Hindlimb muscle (tissue), 1 donor: Measurements from ENCODE around the gene TMEM120B. TPM values are rescaled to one million over a fixed set of nuclear protein-coding genes. Genes with fewer than 3 reads are reported as not detected.
"Not testable (repeated sequence)": the region's sequence is repeated elsewhere in the genome, so short reads cannot be mapped to it uniquely, and the experiment has no call there.

Experiments
- DNase-seq: peaks from one replicate; pipeline ENCODE4 v3.0.0-alpha.2; 2013
- polyA plus RNA-seq: library from polyadenylated mRNA; unstranded; fragments of 120-200 nt; gene quantifications from one replicate; pipeline ENCODE4 v1.2.1, GENCODE V29; 2013; ENCODE audit not compliant: insufficient read length

The TMEM120B gene
- polyA plus RNA-seq = 30.4 TPM

DNA sequence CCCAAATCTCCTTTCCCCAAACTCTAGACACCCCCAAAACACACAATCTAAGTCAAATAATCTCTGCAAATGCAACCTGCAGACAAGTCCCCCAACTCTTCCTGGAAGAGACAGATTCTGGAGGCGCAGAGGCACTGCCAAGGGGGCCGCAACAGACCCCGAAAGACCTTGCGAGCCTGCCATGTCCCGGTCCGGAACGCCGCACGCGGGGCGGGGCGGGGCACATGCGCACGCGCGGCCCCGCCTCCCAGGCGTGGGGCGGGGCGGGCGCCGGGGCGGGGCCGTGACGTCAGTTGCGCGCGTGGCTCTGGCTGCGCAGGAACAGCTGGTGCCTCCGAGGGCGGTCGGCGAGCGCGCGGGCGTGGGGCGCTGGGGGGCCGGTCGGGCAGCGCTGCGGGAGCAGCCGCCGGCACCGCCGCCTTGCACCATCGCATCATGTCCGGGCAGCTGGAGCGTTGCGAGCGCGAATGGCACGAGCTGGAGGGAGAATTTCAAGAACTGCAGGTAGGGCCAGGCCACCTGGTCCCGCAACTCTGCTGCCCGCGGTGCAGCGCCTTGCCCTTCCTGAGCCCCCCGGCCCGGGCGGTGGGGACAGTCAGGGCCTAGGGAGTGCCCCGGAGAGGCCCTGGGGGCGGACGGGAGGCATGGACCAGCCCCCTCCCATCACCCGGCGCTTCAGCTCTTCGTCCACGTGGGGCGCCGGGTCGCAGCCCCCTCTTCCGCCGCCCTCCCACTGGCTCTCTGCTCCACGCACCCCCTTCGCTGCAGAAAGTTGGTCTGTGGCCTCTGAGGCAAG, at the start of gene TMEM120B:
TMEM120B (plus strand) TSS at position 292 of the 796 bp plus-strand sequence; CDS start at position 436, 144 bp downstream.
- peak; percentile 81 for DNase-seq

DNA sequence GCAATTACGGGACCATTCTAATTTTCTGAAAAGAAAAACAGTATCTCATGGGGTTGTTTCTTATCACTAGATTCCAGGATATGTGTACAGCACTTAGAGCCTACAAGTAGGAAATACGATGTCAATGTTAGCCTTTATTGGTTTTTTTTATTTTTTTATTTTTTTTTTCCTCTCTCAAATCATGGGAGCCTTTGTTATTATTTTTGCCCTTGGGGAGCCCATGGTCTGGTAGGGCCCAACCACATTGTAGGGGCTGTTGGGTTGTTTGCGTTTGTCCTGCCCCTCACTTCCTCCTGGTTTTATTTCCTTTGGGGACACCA, 49.0 kb upstream of the TMEM120B start:
- DNase-seq = no peak

DNA sequence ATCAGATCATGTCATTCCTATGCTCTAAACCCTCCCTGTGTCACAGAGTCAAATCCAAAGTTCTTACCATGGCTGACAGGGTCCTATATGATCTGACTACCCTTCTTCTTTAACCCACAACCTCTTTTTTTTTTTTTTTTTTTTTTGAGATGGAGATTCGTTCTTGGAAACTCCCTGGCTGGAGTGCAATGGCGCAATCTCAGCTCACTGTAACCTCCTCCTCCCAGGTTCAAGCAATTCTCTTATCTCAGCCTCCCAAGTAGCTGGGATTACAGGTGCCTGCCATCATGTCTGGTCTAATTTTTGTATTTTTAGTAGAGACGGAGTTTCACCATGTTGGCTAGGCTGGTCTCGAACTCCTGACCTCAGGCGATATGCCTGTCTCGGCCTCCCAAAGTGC, 45.7 kb upstream of the TMEM120B start:
- DNase-seq = not testable (repeated sequence)

DNA sequence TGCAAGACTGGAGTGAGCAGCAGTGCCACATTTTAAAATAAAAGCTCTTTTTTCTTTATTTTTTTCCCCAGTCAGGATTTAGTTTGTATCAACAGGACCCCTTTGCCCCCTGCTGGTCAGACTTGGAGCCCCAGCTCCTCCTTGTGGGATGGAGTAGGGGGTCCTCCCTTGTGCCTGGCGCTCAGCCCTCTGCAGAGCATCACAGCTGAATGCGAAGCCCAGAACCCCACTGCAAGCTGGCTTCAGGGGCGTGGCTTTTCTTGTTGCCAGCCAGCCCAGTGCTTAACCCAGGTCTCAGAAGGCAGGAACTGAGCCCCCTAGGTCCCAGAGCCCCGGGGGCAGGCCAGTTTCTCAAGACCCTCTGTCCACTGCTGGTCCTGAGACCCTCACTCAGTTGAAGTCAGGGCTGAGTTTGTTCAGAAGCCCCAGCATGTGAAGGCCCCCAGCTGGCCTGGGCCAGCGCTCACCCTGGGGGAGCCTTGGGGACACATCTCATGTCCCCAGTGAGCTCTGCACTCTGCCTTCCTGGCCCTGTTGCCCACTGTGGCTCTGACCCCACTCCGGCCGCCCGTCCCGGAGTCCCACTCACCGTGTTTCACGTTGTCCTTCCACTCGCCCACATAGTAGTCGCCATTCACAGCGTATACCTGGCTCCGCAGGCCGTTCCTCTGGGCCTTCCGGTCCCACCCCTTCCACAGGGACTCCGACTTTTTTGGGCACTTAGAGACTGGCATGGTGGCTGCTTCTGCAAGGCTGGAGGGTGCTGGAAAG, 43.6 kb upstream of the TMEM120B start:
- peak; percentile 55 for DNase-seq

DNA sequence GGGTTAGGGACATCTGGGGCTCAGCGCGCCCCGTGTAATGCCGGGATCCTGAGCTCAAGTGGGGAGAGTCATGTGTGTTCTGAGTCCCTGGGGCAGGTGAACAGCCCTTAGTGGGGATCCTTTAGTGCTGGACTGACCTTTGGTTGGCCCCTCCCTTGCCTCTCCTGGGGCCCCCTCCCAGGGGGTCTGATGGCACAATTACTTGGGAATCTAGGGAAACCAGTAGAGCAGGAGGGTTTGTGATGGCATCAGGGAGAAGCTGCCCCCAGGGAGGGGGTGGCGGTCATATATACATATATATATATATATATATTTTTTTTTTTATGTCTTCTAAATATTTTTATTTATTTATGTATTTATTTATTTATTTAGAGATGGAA, 43.0 kb upstream of the TMEM120B start, which contains the start of gene MORN3:
MORN3 (minus strand) TSS at position 134 of the 380 bp plus-strand sequence. CDS start 171 bp downstream, outside the sequence.
- no peak for DNase-seq

DNA sequence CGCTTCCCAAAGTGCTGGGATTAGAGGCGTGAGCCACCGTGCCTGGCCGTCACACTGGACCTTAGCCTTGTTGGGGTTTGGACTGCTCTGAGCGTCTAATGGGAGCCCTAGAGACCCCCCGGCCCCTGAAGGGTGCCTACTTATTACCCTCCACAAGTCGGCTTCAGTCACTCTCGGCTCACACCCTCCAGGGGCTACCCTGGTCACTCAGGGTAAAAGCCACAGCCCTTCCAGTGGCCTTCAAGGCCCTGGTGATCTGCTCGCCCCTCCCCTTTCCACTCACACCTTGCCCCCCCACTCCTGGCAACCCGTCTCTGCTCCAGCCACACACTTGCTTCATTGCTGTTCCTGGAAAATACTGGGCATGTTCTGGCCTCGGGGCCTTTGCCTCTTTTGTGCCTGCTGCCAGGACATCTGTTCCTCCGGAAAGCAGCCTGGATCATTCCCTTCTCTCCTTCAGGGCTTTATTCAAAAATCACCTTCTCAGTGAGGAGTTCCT, 39.5 kb upstream of the TMEM120B start:
- DNase-seq = peak; percentile 68

DNA sequence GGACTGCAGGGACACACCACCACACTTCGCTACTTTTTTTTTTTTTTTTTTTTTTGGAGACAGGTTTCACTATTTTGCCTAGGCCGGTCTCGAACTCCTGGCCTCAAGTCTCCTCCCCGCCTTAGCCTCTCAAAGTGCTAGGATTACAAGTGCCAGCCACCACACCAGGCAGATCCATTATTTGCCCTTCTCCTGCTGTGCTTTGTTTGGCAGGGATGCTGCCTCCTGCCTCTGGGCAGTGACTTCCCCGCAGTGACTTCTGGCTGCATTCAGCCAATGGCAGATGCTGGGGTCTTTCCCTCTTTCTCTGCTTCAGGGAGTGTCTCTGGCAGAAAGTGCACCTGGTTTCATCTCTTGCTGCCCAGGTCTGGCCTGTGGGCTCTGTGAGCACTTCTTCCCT, 36.4 kb upstream of the TMEM120B start:
- no peak for DNase-seq

DNA sequence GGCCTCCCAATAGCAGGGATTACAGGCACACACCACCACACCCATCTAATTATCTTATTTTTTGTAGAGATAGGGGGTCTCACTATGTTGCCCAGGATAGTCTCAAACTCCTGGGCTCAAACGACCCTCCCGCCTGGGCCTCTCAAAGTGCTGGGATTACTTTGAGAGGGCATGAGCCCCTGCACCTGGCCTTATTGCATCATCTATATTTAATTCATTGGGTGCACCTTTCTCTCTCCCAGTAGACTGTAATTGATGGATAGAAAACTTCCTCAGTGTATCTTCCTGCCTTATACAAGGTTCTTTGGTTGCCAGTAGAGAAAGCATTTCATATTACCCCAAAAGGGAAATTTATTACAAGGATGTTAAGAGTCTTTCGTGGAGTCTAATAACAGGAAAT, 34.2 kb upstream of the TMEM120B start:
- DNase-seq = no peak

DNA sequence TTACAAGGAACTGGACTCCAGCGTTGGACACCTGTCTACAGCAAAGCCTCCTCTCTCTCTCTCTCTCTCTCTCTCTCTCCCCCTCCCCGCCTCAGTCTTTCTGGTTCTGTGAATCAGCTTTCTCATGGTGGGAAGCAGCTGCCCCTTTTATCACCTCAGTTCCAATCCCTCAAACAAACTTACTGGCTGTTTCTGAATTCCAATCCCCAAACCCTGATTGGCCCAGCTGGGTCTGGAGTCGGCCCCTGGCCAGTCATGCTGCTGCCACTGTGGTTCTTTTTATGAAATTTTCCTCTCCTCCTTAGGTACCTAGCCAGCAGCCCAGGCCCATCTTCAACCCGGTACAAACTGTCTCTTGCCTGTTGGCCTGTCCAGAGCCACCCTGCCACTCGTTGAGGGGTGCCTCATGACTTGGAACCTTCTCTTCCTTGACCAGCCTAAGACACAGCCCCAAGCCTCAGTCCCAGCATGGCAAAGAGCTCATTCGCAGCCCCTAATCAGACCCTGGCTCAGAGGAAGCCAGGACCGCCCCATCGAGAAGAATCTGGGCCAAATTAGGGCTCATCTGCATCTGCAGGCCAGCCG, 33.7 kb upstream of the TMEM120B start:
- DNase-seq = no peak

DNA sequence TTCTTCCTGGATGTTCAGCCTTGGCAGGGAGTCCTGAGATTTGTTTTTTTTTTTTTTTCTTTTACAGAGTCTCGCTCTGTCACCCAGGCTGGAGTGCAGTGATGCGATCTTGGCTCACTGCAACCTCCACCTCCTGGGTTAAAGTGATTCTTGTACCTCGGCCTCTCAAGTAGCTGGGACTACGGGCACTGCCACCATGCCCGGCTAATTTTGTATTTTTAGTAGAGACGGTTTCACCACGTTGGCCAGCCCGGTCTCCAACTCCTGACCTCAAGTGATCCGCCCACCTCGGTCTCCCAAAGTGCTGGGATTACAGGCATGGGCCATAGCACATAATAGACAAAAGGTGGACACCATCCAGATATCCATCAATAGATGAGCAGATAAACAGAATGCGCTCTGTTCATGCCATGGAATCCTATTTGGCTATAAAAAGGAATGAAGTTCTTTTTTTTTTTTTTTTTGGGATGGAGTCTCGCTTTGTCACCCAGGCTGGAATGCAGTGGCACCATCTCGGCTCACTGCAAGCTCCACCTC, 32.8 kb upstream of the TMEM120B start:
- not testable (repeated sequence) for DNase-seq

DNA sequence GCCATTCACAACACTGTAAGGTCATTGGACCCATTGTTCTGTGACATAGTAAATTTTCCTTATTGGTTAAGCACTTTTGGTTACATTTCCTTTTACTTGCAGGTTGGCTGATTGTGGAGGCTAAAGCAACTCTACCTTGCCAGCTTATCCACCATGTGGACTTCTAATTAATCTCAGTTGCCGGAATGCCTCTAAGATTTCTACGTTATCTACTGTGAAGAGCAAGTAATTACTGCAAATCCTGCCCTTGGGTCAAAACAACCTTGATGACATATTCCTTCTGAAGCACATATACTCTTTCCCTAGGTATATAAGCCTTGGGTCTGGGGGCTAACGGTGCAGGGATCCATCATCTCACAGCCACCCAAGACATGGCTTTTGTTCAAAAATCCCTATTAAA, 23.6 kb upstream of the TMEM120B start:
- DNase-seq = no peak

DNA sequence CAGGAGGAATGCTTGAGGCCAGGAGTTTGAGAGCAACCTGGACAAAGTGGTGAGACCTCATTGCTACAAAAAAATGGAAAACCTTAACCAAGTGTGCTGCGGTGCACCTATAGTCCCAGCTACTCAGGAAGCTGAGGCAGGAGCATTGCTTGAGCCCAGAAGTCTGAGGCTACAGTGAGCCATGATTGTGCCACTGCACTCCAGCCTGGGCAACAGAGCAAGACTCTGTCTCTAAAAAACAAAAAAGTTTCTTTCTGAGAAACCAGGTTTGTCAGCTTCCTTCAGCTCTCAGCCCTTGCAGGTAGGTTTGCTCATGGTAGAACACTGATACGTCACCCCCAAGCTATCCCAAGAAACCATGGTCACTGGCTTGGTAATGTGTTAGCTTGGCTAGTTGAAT, 23.1 kb upstream of the TMEM120B start:
- no peak for DNase-seq

DNA sequence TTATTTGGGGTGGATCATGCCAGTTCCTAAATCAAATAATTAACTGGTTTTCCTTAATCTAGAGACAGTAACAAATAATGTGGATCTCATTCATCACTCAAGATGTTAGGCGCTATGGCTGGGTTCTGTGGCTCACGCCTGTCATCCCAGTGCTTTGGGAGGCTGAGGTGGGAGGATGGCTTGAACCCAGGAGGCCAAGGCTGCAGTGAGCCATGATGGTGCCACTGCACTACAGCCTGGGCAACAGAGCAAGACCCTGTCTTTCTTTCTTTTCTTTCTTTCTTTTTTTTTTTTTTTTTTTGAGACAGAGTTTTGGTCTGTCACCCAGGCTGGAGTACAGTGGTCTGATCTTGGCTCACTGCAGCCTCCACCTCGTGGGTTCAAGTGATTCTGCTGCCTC, 19.8 kb upstream of the TMEM120B start:
- DNase-seq = not testable (repeated sequence)

DNA sequence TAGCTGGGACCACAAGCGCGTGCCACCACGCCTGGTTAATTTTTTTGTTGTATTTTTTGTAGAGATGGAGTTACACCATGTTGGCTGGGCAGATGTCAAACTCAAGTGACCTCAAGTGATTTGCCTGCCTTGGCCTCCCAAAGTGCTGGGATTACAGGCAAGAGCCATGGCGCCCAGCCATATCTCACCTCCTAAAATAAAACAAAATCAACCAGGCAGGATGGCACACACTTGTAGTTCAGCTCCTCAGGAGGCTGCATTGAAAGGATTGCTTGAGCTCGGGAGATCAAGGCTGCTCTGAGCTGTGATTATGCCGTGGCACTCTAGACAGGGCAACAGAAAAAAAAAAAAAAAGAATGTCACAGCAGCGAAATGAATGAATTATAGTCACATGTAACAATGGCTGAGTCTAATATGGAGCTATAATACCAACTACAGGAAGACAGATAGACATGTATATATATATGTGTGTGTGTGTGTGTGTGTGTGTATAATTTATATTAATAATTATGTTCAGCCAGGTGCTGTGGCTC, 19.3 kb upstream of the TMEM120B start:
- DNase-seq = no peak

DNA sequence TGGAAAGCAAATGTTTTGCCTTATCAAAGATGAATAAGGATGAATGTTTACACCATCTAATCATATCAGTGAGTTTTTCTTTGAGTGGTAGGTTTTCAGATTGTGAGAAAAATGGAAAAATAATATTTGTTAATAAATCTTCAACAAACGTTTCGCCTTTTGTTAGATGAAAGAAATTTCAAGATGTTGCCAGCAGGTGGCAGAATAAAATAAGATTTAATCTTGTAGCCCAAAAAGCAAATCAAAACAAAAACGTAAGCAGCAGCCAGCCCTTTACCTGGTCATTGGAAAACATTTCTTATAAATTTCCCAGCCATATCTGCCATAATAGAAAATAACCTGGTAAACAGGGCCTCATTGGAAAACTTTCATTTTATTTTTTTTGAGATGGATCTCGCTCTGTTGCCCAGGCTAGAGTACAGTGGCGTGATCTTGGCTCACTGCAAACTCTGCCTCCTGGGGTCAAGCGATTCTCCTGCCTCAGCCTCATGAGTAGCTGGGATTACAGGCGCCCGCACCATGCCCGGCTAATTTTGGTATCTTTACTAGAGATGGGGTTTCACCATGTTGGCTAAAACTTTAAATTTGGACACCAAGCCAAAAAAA, 15.4 kb upstream of the TMEM120B start:
- no peak for DNase-seq

DNA sequence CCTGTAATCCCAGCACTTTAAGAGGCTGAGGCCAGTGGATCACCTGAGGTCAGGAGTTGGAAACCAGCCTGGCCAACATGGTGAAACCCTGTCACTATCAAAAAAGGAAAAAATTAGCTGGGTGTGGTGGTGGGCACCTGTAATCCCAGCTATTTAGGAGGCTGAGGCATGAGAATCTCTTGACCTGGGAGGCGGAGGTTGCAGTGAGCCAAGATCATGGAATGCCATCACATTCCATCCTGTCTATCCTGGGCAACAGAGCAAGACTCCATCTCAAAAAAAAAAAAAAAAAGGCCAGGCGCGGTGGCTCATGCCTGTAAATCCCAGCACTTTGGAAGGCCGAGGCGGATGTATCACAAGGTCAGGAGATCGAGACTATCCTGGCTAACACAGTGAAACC, 14.7 kb upstream of the TMEM120B start:
- DNase-seq = not testable (repeated sequence)

DNA sequence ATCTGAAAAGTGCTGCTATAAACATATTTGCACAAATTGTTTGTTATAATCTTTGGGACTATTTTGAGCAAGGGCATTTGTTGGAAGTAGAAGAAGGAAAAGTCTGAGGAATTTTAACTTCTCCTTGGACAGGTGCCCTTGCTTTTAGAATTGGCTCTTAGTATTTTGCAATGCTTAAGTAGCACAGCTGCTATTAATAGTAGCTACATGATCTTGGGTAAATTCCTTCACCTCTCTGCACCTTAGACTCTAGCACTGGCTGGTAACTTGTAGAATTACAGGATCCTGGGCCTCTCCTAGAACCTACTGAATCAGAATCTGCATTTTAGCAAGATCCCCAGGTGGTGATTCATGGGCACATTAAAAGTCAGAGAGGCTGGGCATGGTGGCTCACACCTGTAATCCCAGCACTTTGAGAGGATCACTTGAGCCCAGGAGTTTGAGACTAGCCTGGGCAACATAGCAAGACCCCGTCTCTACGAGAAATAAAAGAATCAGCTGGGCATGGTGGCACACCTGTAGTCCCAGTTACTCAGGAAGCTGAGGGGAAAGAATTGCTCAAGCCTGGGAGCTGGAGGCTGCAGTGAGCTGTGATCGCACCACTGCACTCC, 10.8 kb upstream of the TMEM120B start:
- DNase-seq = no peak

DNA sequence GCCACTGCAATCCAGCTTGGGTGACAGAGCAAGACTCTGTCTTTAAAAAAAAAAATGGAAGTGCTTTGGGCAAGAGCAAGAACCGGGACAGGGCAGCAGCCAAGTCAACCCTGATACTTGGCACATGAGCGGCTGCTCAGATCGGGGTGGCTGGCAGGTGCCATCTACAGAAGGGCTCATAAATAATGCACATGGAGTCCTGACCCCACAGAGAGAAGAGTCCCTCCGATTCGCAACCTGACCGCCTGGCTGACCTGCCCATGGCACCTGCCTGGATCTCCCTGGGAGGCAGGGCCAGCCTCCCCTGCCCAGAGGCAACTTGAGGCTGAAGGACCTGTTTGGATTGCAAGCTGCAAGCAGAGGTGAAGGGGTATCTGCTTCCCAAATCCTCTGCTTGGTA, 9.6 kb upstream of the TMEM120B start:
- no peak for DNase-seq

DNA sequence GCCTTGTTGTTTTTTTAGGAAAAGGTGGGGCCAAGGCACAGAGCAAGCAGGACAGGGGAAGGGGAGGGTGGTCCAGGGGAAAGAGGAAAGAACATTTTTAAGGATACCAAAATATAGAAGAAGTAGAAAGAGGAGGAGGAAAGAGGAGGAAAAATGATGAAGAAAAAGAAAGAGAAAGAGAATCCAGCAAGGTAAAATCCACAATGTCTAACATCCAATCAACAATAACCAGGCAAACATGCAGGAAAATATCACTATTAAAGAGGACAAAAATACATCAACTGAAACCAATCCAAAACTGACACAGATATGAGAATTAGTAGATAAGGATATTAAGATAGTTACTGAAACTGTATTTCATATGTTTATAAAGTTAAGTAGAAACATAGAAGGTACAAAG, 7.0 kb upstream of the TMEM120B start:
- DNase-seq = no peak

DNA sequence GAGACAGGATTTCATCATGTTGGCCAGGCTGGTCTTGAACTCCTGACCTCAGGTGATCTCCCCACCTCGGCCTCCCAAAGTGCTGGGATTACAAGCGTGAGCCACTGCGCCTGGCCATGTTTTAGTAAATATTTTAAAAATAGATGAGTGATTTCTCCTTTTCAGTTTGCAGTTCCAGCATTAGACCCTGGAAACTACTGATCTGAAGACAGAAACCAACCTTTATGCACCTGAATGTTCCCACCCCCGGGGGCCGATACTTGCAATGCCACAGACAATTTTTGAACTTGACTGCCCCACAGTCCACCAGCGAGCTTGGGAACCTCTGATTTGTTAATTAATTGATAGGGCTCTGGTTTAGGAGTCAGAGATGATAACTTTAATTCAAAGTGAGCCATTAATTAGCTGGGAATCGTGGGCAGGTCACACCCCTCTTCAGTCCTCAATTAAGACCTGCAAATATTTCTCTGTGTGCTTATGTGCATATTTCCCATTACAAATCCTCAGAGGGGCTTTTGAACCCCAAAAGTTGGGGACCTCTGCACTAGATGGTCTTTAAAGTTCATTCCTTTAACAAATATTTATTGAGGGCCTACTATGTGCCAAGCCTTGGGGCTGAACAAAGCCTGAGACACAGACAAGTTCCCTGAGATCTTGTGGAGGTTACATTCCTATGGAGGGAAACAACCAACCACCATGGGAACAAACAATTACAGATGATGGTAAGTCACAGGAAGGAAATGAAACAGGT, 4.1 kb upstream of the TMEM120B start:
- DNase-seq = no peak

DNA sequence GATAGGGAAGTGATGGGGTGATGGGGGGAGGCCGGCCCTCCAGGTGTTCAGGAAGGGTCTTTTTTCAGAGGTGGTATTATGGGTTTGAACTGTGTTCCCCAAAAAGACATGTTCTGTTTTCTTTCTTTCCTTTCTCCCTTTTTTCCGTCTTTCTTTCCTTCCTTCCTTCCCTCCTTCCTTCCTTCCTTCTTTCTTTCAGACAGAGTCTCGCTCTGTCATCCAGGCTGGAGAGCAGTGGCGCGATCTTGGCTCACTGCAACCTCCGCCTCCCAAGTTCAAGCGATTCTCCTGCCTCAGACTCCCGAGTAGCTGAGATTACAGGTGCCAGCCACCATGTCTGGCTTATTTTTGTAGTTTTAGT, 3.5 kb upstream of the TMEM120B start:
- not testable (repeated sequence) for DNase-seq
